HG03175 (cell line): ENCODE results near the gene HYDIN.

Experiments
- ATAC-seq: cut with Tn5 transposase; IDR thresholded peaks from one replicate; pipeline ENCODE4 v1.9.1; 2021; ENCODE audit warnings: mild to moderate bottlenecking, moderate library complexity; ENCODE audit not compliant: unreplicated experiment

The HYDIN gene

DNA sequence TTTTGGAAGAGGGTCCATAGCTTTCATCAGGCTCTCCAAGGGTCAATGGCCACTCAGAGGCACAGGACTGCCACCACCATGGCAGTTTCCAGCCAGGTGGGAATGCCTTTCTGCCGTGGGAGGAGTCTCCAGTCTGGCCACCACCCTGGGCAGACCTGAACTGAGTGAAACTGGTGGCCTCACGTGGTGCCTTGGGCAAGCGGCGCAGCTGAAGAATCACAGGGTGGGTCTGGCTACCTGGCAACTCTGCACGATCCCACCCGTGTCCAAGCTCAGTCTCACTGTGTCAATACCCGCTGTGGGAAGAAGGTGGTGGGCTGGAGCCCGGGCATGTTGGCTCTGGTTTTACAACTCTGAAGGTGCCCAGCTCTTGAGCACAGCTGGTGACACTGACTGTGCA lies 461.4 kb downstream of the HYDIN start:
- ATAC-seq, result no peak

DNA sequence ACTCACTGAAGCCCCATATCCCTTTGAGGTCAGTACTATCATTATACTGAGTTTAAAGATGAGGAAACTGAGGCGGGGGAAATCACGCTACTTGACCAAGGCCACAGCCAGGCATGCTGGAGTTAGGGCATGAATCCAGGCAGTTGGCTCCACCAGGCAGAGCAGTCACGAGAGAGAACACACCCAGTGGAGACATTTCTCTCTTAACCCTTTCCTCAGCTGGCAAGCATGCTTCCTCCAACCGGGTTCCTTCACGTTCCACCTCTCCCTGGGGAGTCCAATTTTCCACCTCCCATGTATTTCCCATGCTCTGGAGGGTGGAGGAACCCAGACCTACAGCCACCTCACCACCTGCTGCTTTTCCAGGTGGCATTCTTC lies 462.3 kb downstream of the HYDIN start:
- ATAC-seq, result no peak

DNA sequence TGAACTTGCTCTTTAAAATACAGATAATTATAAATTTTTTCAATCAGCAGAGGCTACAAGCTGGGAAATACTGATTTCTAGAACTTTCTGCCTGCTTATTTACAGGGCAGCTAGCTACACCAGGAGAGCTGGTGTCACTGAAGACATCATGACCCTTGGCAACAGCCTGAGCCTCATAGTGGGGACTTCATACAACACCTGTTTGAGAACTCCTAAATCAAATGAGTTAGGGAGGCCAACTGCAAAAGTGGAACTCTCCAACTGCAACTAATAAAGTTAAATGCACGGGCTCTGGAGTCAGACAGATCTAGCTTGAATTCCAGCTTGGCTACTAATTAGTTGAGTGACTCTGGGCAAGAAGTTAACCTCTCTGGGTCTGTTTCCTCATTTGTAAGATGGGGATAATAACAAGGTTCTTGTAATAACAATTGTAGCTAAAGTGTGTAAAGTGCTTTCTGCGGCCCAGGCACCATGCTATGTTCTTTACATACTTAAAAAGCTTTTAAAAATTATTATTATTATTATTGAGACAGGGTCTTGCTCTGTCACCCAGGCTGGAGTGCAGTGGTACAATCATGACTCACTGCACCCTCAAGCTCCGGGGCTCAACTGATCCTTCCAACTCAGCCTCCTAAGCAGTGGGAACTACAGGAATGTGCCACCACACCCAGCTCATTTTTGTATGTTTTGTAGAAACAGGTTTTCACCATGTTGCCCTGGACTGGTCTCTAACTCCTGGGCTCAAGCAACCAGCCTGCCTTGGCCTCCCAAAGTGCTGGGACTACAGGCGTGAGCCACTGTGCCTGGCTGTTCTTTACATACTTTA lies 462.9 kb downstream of the HYDIN start:
- ATAC-seq, result no peak

DNA sequence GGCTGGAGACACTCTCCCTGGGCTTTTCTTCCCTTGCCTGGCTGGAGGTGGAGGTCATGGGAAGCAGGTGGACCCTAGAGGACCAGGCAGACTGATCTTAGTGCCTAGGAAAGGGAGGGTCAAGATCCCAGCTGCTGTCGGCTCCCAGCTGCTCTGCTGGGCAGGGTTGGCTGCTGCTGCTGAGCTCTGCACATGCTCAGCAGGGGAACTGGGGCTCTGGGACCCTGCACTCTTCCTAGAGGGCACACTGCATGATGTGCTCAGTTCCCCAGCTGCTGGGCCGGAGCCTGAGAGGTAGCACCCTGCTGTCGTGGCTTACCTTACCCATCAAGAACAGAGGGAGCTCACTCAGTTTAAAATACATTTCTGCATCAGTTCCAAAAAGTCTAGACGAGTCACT lies 463.9 kb downstream of the HYDIN start:
- ATAC-seq, result no peak

DNA sequence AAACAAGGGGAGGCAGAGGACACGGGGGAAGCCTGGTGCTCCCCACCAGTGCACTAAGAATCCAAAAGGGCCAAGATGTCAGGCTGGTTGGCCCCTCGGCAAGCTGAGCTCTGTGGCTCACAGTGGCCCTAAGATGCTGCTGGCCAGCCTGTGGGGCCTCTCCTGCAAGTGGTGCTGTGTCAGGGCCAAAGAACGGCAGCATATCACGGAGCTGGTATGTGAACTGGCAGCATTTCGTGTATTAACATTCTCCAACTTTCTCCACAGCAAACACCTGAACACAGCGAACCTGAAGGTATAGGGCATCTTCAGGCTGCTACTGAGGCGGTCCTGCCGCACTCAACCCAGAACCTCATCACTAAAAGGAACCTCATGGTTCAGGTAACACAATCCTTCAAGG lies 464.3 kb downstream of the HYDIN start:
- no peak for ATAC-seq

DNA sequence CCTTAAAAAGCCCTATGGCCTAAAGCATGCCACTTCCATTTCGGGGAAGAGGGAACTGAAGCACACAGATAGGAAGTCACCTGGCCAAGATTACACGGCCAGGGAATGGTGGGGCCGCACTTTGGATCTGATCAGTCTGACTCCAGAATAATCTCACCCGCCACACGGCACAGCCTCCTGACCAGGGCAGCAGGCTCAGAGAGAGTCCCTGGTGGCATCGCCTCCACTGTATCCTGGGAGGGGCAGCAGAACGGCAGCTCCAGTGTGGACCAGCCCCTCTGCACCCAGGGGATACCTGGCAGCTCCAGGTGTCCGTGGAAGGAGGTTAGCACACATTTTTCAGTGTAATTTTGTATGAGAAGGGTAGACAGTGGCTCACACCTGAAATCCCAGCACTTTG lies 465.0 kb downstream of the HYDIN start:
- ATAC-seq, result no peak

DNA sequence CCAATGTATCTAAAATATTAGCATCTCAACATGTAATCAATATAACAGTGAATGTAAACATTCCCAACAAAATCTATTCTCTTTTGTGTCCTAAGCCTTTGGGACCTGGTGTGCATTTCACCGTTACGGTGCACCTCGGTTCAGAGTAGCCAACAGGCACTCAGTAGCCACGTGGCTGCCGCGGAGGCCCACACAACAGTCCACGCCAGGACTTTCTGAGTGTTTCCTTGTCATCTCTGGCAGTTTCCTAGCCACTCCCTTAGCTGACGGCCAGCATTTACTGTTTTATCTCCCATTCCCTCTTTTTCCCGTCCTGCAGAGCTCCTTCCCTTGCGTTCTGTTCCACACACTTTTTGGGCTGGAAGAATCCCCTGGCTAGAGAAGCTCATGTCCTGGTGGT lies 465.9 kb downstream of the HYDIN start:
- ATAC-seq, result no peak

DNA sequence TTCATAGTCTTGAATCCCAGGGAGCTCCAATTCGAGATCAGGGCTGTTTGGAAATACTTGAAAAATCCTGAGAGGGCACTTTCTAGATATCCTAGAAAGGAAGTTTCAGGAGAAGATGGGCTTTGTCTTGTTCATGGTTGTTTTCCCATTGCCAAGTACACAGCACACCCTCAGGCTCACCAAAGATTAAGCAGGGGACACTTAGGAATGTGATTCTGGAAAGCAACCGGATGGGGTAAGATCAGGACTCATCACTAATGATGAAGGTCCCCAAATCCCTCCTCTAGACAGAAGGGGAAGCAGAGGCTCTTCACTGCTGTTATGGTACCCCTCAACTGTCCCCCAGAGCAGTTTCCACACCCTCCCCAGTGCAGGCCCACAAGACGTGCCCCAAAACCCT lies 470.3 kb downstream of the HYDIN start:
- no peak for ATAC-seq

DNA sequence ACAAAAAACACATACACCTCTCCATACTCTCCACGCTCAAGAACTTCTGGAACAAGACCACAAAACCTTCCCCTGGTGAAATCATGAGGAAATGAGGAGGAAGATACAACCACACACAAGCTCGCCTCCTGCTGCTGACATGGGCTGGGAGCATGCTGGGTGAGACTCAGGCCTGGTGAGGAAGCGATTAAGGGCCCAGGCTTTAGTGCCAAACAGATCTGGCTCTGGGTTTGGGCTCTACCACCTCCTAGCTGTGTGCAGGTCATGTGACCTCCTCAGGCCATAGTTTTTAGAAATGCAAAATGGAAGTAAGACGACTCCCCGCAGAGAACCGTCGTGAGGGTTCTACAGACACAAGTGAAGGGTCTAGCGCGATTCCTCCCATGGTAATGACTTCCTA lies 470.9 kb downstream of the HYDIN start:
- ATAC-seq, result no peak

DNA sequence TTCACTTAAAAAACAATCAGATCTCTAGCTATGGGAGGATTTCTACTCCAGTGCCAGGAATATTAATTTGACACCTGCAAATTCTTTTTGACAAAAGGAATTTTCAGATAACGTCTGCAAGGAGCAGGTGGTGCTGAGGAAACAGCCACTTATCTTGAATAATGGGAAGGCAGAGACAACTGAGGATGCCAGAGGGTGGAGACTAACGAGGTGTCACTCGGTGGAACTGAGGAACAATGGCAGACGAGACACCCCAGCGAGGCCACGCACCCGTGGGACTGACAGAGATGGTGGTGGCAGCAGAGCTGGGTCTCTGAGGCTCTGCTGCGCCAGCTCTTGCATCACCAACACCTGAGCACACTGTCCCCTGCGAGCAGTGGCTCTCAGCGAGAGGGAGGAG lies 471.7 kb downstream of the HYDIN start:
- ATAC-seq, result no peak
